B cell (primary cell): ENCODE results near the gene ADGRD1.

Source experiments
- CTCF ChIP-seq: fragments of 200-600 bp; IDR thresholded peaks from one replicate; pipeline ENCODE4 v1.8.0; 2022; ENCODE audit warnings: antibody characterized with exemption, mild to moderate bottlenecking
- EZH2 ChIP-seq: IDR thresholded peaks from 2 replicates; pipeline ENCODE4 v1.6.1; 2012; ENCODE audit warnings: borderline replicate concordance, low read depth, mild to moderate bottlenecking, moderate library complexity, low read length; ENCODE audit not compliant: insufficient read depth, poor library complexity, severe bottlenecking

- no peak for TF ChIP-seq CTCF
- no peak for TF ChIP-seq EZH2
Measured at GRCh38 chr12:131137009-131137835, 183.5 kb downstream of the ADGRD1 start.
